ENCODE data around the gene SNAP25.

Gene SNAP25

DNA sequence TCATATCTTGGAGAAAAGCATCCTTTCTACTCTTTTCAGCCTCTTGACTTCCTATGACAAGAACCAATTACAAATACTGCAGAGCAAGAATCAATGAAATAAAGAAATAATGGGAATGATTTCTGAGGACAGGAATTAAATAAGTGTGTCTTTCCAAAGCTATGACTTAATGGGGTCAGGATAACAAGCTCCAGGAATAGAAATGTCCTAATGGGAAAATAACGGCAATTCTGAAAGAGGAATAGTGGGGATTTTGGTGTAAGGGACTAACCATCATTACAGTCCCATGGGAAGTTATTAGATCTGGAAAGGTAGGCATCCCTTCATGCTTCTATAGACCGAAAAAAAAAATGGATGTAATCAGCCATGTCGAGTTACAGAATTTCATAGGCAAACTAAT lies 28.2 kb upstream of the SNAP25 start:
- Histone ChIP-seq H3K36me3 (replicated peaks; ENCODE audit: insufficient read depth, low read length) (no peaks in the 10 kb centered on the region), H3K4me1 (ENCODE audit: low read length) (no peaks in the 10 kb centered on the region), H3K79me2 (ENCODE audit: low read length) (no peaks in the 10 kb centered on the region), H3F3A (ENCODE audit: insufficient read depth, low read length) (no peaks in the 10 kb centered on the region), H3K4me2 (ENCODE audit: low read depth, low read length) (no peak overlapping the region), H3K9me3 (replicated peaks; ENCODE audit: insufficient read depth, low read length) (no peaks in the 10 kb centered on the region), H3K27me3 (replicated peaks; ENCODE audit: insufficient read depth, low read length) (no peaks in the 10 kb centered on the region), H2AFZ (ENCODE audit: low read length) (no peak overlapping the region), H3K27ac (ENCODE audit: low read length) (no peak overlapping the region), H3K9me2 (replicated peaks; ENCODE audit: insufficient read depth, low read length) (no peaks in the 10 kb centered on the region), H4K20me1 (ENCODE audit: insufficient read depth, low read length) (no peaks in the 10 kb centered on the region), H3K9ac (ENCODE audit: low read length) (no peak overlapping the region), H3K4me3 (ENCODE audit: low read length) (no peak overlapping the region)
- no peak for DNase-seq
- no peak for TF ChIP-seq EZH2 (optimal IDR thresholded peaks at IDR 0.05; ENCODE audit: low read depth, low read length)

DNA sequence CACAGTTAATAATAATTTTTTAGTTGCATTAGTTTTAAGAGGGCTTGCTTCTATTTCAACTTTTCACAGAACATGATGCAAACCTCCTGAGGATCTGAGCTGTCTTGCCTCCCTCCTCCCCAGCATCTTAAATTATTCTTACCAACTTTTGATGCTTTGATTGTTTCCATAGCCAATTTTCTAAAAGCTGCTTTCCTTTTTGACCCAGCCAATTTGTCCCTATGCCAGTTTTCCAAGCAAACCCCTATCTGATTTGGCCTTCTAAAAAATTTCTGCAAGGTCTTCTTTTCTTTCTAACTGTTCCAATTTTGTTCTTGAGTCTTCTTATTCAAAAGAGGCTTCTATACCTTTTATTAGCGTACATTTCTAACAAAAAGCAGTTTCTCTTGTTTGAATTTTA lies 26.5 kb upstream of the SNAP25 start:
- H2AFZ ChIP-seq (ENCODE audit: low read length) = no peak overlapping the region
- no peaks in the 10 kb centered on the region for H3K36me3 ChIP-seq (replicated peaks; ENCODE audit: insufficient read depth, low read length)
- H3K9ac ChIP-seq (ENCODE audit: low read length) = no peak overlapping the region
- TF ChIP-seq, protein P1, sequence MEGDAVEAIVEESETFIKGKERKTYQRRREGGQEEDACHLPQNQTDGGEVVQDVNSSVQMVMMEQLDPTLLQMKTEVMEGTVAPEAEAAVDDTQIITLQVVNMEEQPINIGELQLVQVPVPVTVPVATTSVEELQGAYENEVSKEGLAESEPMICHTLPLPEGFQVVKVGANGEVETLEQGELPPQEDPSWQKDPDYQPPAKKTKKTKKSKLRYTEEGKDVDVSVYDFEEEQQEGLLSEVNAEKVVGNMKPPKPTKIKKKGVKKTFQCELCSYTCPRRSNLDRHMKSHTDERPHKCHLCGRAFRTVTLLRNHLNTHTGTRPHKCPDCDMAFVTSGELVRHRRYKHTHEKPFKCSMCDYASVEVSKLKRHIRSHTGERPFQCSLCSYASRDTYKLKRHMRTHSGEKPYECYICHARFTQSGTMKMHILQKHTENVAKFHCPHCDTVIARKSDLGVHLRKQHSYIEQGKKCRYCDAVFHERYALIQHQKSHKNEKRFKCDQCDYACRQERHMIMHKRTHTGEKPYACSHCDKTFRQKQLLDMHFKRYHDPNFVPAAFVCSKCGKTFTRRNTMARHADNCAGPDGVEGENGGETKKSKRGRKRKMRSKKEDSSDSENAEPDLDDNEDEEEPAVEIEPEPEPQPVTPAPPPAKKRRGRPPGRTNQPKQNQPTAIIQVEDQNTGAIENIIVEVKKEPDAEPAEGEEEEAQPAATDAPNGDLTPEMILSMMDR (IDR thresholded peaks at IDR 0.05; ENCODE audit: low read length) = no peak
- TF ChIP-seq EZH2phosphoT487 (IDR thresholded peaks at IDR 0.05; ENCODE audit: low read length) (no peak), EZH2 (optimal IDR thresholded peaks at IDR 0.05; ENCODE audit: low read depth, low read length) (no peak)
- no peak overlapping the region for H3K4me2 ChIP-seq (ENCODE audit: low read depth, low read length)
- H3K9me2 ChIP-seq (replicated peaks; ENCODE audit: insufficient read depth, low read length) = no peaks in the 10 kb centered on the region
- H3K9me3 ChIP-seq (replicated peaks; ENCODE audit: insufficient read depth, low read length) = no peaks in the 10 kb centered on the region
- H4K20me1 ChIP-seq (ENCODE audit: insufficient read depth, low read length) = no peaks in the 10 kb centered on the region
- H3F3A ChIP-seq (ENCODE audit: insufficient read depth, low read length) = no peaks in the 10 kb centered on the region
- H3K79me2 ChIP-seq (ENCODE audit: low read length) = no peaks in the 10 kb centered on the region
- H3K27ac ChIP-seq (ENCODE audit: low read length) = no peak overlapping the region
- H3K4me1 ChIP-seq (ENCODE audit: low read length) = no peaks in the 10 kb centered on the region
- H3K4me3 ChIP-seq (ENCODE audit: low read length) = no peak overlapping the region
- H3K27me3 ChIP-seq (replicated peaks; ENCODE audit: insufficient read depth, low read length) = no peaks in the 10 kb centered on the region
- no peak for DNase-seq

DNA sequence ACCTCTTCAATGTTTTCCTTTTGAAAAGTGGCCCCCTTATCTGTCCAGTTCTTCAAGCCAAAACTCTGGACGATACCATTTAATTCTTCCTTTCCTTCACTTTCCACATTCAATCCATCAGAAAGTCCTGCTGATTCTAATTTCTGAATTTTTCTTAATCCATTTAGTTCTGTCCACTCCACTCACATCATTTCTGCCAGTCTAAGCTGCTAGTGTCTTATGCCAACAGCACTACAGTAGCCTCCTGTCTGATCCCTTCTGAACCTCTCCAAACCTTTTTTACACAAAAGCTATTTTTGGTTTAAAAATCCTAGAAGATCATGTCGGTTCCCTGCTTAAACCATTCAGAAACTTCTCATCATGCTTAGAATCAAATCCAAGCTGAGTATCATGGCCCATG lies 24.5 kb upstream of the SNAP25 start:
- Histone ChIP-seq H2AFZ (ENCODE audit: low read length) (no peak overlapping the region), H3K4me1 (ENCODE audit: low read length) (peaks cover 5% of the 10 kb centered on the region; the same call in 1 of the 2 replicates), H3K27ac (ENCODE audit: low read length) (no peak overlapping the region), H3K36me3 (replicated peaks; ENCODE audit: insufficient read depth, low read length) (no peaks in the 10 kb centered on the region), H3K79me2 (ENCODE audit: low read length) (no peaks in the 10 kb centered on the region), H3F3A (ENCODE audit: insufficient read depth, low read length) (no peaks in the 10 kb centered on the region), H3K9me3 (replicated peaks; ENCODE audit: insufficient read depth, low read length) (no peaks in the 10 kb centered on the region), H3K4me2 (ENCODE audit: low read depth, low read length) (no peak overlapping the region), H3K9me2 (replicated peaks; ENCODE audit: insufficient read depth, low read length) (no peaks in the 10 kb centered on the region), H3K9ac (ENCODE audit: low read length) (no peak overlapping the region), H3K4me3 (ENCODE audit: low read length) (no peak overlapping the region), H3K27me3 (replicated peaks; ENCODE audit: insufficient read depth, low read length) (no peaks in the 10 kb centered on the region), H4K20me1 (ENCODE audit: insufficient read depth, low read length) (no peaks in the 10 kb centered on the region)
- TF ChIP-seq, protein P1 (IDR thresholded peaks at IDR 0.05; ENCODE audit: low read length) = no peak
- TF ChIP-seq EZH2phosphoT487 (IDR thresholded peaks at IDR 0.05; ENCODE audit: low read length) (no peak), EZH2 (optimal IDR thresholded peaks at IDR 0.05; ENCODE audit: low read depth, low read length) (no peak)
- no peak for DNase-seq

DNA sequence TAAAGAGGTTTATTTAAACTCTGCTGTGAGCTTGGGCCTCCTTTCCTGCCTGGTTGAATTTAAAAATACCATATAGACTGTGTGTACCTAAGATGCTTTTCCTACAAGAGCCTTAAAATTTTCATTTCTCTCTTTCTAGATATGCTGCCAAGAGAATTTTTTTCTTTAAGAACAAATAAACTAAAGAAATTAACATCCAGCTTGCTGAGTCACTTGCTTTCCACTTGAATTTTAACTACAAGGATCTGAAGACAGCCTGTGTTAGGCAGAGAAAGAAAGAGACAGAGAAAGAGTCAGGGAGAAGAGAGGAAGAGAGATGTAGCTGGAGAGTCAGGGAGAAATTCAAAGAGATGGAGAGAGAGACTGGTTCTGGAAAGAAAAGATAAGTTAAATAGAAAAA lies 18.3 kb upstream of the SNAP25 start:
- H3K4me3 ChIP-seq (ENCODE audit: low read length) = no peak overlapping the region
- no peak overlapping the region for H3K27ac ChIP-seq (ENCODE audit: low read length)
- no peak overlapping the region for H3K4me2 ChIP-seq (ENCODE audit: low read depth, low read length)
- no peak overlapping the region for H2AFZ ChIP-seq (ENCODE audit: low read length)
- H4K20me1 ChIP-seq (ENCODE audit: insufficient read depth, low read length) = no peaks in the 10 kb centered on the region
- TF ChIP-seq, protein P1 (IDR thresholded peaks at IDR 0.05; ENCODE audit: low read length) = no peak
- TF ChIP-seq EZH2 (optimal IDR thresholded peaks at IDR 0.05; ENCODE audit: low read depth, low read length) (no peak), EZH2phosphoT487 (IDR thresholded peaks at IDR 0.05; ENCODE audit: low read length) (no peak)
- H3K9me3 ChIP-seq (replicated peaks; ENCODE audit: insufficient read depth, low read length) = no peaks in the 10 kb centered on the region
- H3F3A ChIP-seq (ENCODE audit: insufficient read depth, low read length) = no peaks in the 10 kb centered on the region
- peaks cover 5% of the 10 kb centered on the region; the same call in 1 of the 2 replicates for H3K4me1 ChIP-seq (ENCODE audit: low read length)
- H3K27me3 ChIP-seq (replicated peaks; ENCODE audit: insufficient read depth, low read length) = no peaks in the 10 kb centered on the region
- no peaks in the 10 kb centered on the region for H3K36me3 ChIP-seq (replicated peaks; ENCODE audit: insufficient read depth, low read length)
- no peaks in the 10 kb centered on the region for H3K9me2 ChIP-seq (replicated peaks; ENCODE audit: insufficient read depth, low read length)
- no peak for DNase-seq
- no peaks in the 10 kb centered on the region for H3K79me2 ChIP-seq (ENCODE audit: low read length)
- no peak overlapping the region for H3K9ac ChIP-seq (ENCODE audit: low read length)
